HEK293T (cell line): ENCODE data around the gene FUT7.

ENCODE experiments used
- ARNT ChIP-seq: fragments of 450-650 bp; IDR thresholded peaks from 2 replicates; pipeline ENCODE4 v1.6.1; 2017; ENCODE audit warnings: mild to moderate bottlenecking
- BHLHE40 ChIP-seq: fragments of 450-650 bp; IDR thresholded peaks from 2 replicates; pipeline ENCODE4 v1.6.1; 2016; ENCODE audit warnings: mild to moderate bottlenecking, moderate library complexity, borderline replicate concordance
- CTBP1 ChIP-seq: fragments of 450-650 bp; IDR thresholded peaks from 2 replicates; pipeline ENCODE4 v1.6.1; 2016; ENCODE audit warnings: borderline replicate concordance
- ELF4 ChIP-seq: fragments of 450-650 bp; IDR thresholded peaks from 2 replicates; pipeline ENCODE4 v1.6.1; 2017; ENCODE audit warnings: antibody characterized with exemption
- FOXA1 ChIP-seq: fragments of 450-650 bp; IDR thresholded peaks from 2 replicates; pipeline ENCODE4 v1.6.1; 2016; ENCODE audit warnings: mild to moderate bottlenecking
- FOXK2 ChIP-seq: fragments of 450-650 bp; IDR thresholded peaks from 2 replicates; pipeline ENCODE4 v1.6.1; 2016; ENCODE audit warnings: mild to moderate bottlenecking
- L3MBTL2 ChIP-seq: fragments of 450-650 bp; conservative IDR thresholded peaks from 2 replicates; pipeline ENCODE4 v1.6.1; 2016; ENCODE audit warnings: mild to moderate bottlenecking
- LEF1 ChIP-seq: fragments of 450-650 bp; IDR thresholded peaks from 2 replicates; pipeline ENCODE4 v1.6.1; 2017; ENCODE audit warnings: mild to moderate bottlenecking, borderline replicate concordance
- NFRKB ChIP-seq: fragments of 450-650 bp; IDR thresholded peaks from 2 replicates; pipeline ENCODE4 v1.6.1; 2016; ENCODE audit warnings: mild to moderate bottlenecking, moderate library complexity
- SP1 ChIP-seq: fragments of 450-650 bp; IDR thresholded peaks from 2 replicates; pipeline ENCODE4 v1.6.1; 2017
- SUZ12 ChIP-seq: fragments of 450-650 bp; IDR thresholded peaks from 2 replicates; pipeline ENCODE4 v1.6.1; 2016; ENCODE audit warnings: mild to moderate bottlenecking
- TARDBP ChIP-seq: fragments of 450-650 bp; IDR thresholded peaks from 2 replicates; pipeline ENCODE4 v1.6.1; 2016
- ZNF384 ChIP-seq: fragments of 450-650 bp; IDR thresholded peaks from 2 replicates; pipeline ENCODE4 v1.6.1; 2016

- no peak for TF ChIP-seq LEF1
- TF ChIP-seq ELF4 = no peak
- no peak for TF ChIP-seq FOXA1
- TF ChIP-seq SP1 = no peak
- no peak for TF ChIP-seq L3MBTL2
- no peak for TF ChIP-seq BHLHE40
- TF ChIP-seq ZNF384 = no peak
- TF ChIP-seq FOXK2 = no peak
- TF ChIP-seq NFRKB = no peak
- TF ChIP-seq TARDBP = no peak
- no peak for TF ChIP-seq ARNT
- no peak for TF ChIP-seq SUZ12
- no peak for TF ChIP-seq CTBP1
Observed at GRCh38 chr9:137020771-137021567, 10.9 kb downstream of the FUT7 start.
